ENCODE measurements around the gene APBB1IP.

DNA sequence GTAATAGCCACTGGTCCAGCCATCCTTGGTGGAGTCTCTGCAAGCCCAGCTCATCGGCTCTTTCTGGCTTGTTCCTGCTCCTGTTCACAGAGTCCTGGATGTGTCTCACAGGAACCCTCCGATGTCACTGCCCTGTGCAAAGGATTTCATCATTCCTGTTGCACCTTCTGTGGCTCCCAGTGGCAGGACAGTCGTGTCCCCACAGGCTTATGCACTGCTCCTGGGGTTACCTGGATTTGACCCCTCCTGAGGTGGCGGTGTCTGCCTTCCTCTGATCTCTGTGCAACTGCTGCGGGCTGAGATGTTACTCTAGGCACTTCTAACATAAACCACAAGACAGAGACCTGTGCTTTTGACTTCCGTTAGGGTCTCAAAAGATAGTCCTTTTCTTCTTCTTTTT, 30.6 kb downstream of the APBB1IP start:
- TF ChIP-seq CTCF (IDR thresholded peaks at IDR 0.05) (no peak), EZH2 (IDR thresholded peaks at IDR 0.05; ENCODE audit: borderline replicate concordance, insufficient read depth, low read depth, low read length, poor library complexity, severe bottlenecking) (no peak)

Data from B cell (primary cell).